Measurements from ENCODE around the gene CHMP2A. TPM values are rescaled to one million over a fixed set of nuclear protein-coding genes. Genes with fewer than 3 reads are reported as not detected.
"Not testable (repeated sequence)": the region's sequence is repeated elsewhere in the genome, so short reads cannot be mapped to it uniquely, and the experiment has no call there.

Gene CHMP2A
- total RNA-seq, 2 experiments from 2014 or later: 96.4 to 108 TPM

DNA sequence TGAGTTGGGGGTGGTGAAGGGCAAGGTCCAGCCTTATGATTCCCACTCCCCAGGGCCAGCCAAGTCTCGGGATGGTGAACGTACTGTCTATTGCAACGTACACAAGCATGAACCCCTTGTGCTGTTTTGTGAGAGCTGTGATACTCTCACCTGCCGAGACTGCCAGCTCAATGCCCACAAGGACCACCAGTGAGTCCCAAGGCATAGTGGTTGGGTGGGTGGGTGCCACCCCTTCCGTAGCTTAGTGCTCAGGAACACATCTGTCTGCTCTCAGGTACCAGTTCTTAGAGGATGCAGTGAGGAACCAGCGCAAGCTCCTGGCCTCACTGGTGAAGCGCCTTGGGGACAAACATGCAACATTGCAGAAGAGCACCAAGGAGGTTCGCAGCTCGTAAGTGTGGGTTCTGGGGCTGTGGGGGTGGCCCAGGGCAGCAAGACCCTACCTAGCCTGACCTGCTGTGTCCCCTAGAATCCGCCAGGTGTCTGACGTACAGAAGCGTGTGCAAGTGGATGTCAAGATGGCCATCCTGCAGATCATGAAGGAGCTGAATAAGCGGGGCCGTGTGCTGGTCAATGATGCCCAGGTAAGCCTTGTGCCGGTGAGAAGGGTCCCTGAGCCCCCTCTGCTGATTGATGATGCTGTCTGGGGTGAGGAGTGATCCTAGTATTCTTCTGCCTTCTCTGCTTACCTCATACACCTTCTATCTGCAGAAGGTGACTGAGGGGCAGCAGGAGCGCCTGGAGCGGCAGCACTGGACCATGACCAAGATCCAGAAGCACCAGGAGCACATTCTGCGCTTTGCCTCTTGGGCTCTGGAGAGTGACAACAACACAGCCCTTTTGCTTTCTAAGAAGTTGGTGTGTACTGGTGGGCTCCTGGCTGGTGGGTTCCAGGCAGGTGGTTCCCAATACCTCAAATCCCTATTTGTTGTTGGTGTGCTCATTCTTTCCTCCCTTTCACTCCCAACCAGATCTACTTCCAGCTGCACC is 7.3 kb downstream of the CHMP2A start:
- Mint-ChIP-seq H3K27ac (peak overlapping the region; percentile 49), H3K27me3 (peaks cover 2% of the 10 kb centered on the region), H3K4me3 (no peak overlapping the region), H3K4me1 (peaks cover 40% of the 10 kb centered on the region), H3K9me3 (ENCODE audit: low read depth) (no peaks in the 10 kb centered on the region), H3K36me3 (peaks cover 60% of the 10 kb centered on the region)
- DNase-seq (no peak), ATAC-seq (no peak)
- CTCF ChIA-PET: interaction anchor here (0.8 to 1.7 kb wide), 2 partner anchors 12 to 28 kb away, joined by 3 to 5 read pairs; partner anchors contain the start of gene ZBTB45

DNA sequence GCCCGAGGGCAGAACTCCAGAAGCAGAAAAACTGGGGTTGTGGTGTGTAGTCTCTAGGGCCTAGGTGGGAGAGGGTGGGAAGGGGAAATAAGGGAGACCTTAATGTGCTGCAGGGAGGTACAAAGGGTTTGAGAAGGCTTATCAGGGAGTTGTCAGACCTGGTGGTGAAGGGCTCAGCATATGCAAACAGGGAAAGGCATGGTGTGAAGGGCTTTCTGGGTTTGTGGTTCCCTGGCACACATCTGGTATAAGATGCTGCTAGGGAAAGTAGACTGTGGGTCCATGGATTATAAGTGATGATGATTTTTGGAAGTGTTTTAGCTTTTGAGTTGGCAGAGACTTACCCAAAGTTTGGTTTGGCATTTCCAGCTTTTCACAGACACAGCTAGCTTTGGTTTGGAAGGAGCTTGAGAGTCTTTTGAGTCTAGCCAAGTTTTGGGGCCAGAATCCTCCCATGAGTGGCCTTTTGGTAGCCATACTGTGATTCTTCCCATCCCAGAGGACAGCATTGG is 8.8 kb downstream of the CHMP2A start:
- H3K27ac Mint-ChIP-seq: peak overlapping the region; percentile 89
- H3K36me3 Mint-ChIP-seq: peaks cover 48% of the 10 kb centered on the region
- H3K9me3 Mint-ChIP-seq (ENCODE audit: low read depth): no peaks in the 10 kb centered on the region
- peaks cover 2% of the 10 kb centered on the region for H3K27me3 Mint-ChIP-seq
- ATAC-seq (no peak), DNase-seq (no peak)
- peaks cover 35% of the 10 kb centered on the region for H3K4me1 Mint-ChIP-seq
- CTCF ChIA-PET: interaction anchor here (0.7 to 3.2 kb wide), 3 partner anchors 9 to 32 kb away, joined by 3 to 36 read pairs (median 12); partner anchors contain the start of genes CHMP2A and ZBTB45
- peak overlapping the region; percentile 96 for H3K4me3 Mint-ChIP-seq

DNA sequence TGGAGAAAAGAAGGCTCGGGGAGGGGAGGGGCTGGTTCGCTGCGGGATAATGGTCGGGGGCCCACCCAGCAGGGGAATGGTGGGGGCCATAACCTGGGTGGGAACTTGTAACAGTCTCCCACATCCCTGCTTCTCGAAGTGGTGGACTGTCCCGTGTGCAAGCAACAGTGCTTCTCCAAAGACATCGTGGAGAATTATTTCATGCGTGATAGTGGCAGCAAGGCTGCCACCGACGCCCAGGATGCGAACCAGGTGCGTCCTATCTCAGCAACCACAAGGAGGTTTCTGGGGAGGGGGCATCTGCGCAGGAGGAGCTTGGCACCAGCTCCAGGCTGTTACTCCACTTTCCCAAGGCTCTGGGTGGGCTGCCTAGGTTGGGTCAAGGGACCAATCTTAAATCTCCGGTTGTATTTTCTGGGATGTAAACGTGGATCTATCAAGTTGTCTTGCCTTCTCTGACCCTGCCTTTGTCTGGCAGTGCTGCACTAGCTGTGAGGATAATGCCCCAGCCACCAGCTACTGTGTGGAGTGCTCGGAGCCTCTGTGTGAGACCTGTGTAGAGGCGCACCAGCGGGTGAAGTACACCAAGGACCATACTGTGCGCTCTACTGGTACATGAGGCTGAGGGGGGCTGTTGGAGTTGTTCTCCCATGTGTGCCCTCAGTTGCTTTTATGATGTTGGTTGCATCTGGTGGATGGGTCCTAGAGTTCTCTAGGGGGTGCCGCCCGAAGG is 9.5 kb downstream of the CHMP2A start:
- H3K27ac Mint-ChIP-seq: peak overlapping the region; percentile 89
- H3K4me3 Mint-ChIP-seq: peak overlapping the region; percentile 96
- H3K4me1 Mint-ChIP-seq: peaks cover 33% of the 10 kb centered on the region
- no peaks in the 10 kb centered on the region for H3K9me3 Mint-ChIP-seq (ENCODE audit: low read depth)
- CTCF ChIA-PET: interaction anchor here (0.7 to 3.2 kb wide), 4 partner anchors 8 to 31 kb away, joined by 3 to 36 read pairs (median 8); partner anchors contain the start of genes CHMP2A and ZBTB45
- DNase-seq: no peak
- no peak for ATAC-seq
- H3K36me3 Mint-ChIP-seq: peaks cover 42% of the 10 kb centered on the region
- peaks cover 2% of the 10 kb centered on the region for H3K27me3 Mint-ChIP-seq

DNA sequence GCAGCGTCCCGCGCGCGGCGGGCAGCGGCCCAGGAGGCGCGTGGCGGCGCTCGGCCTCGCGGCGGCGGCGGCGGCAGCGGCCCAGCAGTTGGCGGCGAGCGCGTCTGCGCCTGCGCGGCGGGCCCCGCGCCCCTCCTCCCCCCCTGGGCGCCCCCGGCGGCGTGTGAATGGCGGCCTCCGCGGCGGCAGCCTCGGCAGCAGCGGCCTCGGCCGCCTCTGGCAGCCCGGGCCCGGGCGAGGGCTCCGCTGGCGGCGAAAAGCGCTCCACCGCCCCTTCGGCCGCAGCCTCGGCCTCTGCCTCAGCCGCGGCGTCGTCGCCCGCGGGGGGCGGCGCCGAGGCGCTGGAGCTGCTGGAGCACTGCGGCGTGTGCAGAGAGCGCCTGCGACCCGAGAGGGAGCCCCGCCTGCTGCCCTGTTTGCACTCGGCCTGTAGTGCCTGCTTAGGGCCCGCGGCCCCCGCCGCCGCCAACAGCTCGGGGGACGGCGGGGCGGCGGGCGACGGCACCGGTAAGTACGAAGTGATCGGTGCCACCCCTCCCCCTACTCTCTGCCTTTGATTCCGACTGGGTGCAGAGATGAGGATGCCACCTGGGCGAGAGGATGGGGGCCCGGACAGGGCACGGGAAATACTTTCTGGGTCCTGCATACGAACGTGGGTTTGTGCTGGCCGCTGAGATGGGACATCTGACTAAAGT is 10.2 kb downstream of the CHMP2A start:
- Mint-ChIP-seq H3K4me3 (peak overlapping the region; percentile 96), H3K27ac (peak overlapping the region; percentile 94), H3K36me3 (peaks cover 38% of the 10 kb centered on the region), H3K27me3 (peaks cover 3% of the 10 kb centered on the region), H3K9me3 (ENCODE audit: low read depth) (no peaks in the 10 kb centered on the region), H3K4me1 (peaks cover 33% of the 10 kb centered on the region)
- ATAC-seq (peak; percentile 46), DNase-seq (peak; percentile 60)
- CTCF ChIA-PET: interaction anchor here (1.0 to 3.2 kb wide), 6 partner anchors 8 to 37 kb away, joined by 3 to 36 read pairs (median 6); partner anchors contain the start of genes CHMP2A and ZBTB45

DNA sequence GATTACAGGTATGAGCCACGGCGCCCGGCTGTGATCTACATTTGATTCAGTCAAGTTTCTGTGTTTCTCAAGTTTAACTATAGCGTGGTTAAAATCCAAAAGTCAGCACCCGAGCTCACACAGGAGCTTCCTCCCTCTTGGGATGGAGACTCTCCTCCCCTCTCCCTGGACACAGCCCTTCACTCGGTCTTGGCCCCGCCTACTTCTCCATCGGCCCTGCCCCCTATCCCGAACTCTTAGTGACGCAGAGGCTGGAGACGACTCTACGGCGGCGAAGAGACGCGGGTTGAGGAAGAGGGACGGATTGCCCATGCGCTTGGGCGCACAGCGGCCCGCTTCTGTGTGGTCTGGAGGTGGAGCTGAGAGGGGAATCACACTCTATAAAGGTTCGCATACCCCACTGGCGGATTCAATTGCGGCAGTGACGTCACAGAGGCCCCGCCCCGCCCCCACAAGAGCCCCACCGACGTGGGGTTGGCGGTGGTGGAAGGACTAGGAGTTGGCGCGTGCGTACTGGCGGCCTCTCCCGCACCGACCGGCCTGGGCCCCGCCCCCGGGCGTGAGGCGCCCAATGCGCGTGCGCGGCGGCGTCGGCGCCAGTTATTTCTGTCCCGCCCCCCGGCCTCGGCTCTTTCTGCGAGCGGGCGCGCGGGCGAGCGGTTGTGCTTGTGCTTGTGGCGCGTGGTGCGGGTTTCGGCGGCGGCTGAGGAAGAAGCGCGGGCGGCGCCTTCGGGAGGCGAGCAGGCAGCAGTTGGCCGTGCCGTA is 10.9 kb downstream of the CHMP2A start, which contains the start of gene TRIM28:
TSS of gene TRIM28 (plus strand) at position 239 of the 765 bp plus-strand sequence. CDS start 694 bp downstream, outside the sequence.
- CTCF ChIA-PET: interaction anchor here (1.0 to 3.2 kb wide), 6 partner anchors 9 to 37 kb away, joined by 3 to 36 read pairs (median 6); partner anchors contain the start of genes CHMP2A and ZBTB45

GRCh38 chr19:58542641-58543372 is 12.1 kb downstream of the CHMP2A start:
- not testable (repeated sequence) for H3K9me3 Mint-ChIP-seq (ENCODE audit: low read depth); ATAC-seq; H3K4me3 Mint-ChIP-seq; DNase-seq; H3K27ac Mint-ChIP-seq
- Mint-ChIP-seq H3K4me1 (peaks cover 38% of the 10 kb centered on the region), H3K27me3 (peaks cover 12% of the 10 kb centered on the region), H3K36me3 (peaks cover 25% of the 10 kb centered on the region)
- CTCF ChIA-PET: interaction anchor here (1.5 to 3.2 kb wide), 3 partner anchors 12 to 29 kb away, joined by 9 to 36 read pairs (median 12); partner anchors contain the start of genes CHMP2A and ZBTB45

More for the DNA sequence above, 10.9 kb downstream of the CHMP2A start, which contains the start of gene TRIM28:
- Mint-ChIP-seq H3K27ac (peak within 1 kb of the TSS; percentile 94), H3K4me1 (peaks cover 33% of the 10 kb centered on the region), H3K9me3 (ENCODE audit: low read depth) (no peaks in the 10 kb centered on the region), H3K36me3 (peaks cover 34% of the 10 kb centered on the region), H3K4me3 (peak within 1 kb of the TSS; percentile 96), H3K27me3 (peaks cover 9% of the 10 kb centered on the region)
- peak; percentile 93 for ATAC-seq
- DNase-seq: peak; percentile 100

- peak overlapping the region; percentile 68 for H3K4me3 Mint-ChIP-seq
Observed at GRCh38 chr19:58539169-58539559, 15.7 kb downstream of the CHMP2A start.

DNA sequence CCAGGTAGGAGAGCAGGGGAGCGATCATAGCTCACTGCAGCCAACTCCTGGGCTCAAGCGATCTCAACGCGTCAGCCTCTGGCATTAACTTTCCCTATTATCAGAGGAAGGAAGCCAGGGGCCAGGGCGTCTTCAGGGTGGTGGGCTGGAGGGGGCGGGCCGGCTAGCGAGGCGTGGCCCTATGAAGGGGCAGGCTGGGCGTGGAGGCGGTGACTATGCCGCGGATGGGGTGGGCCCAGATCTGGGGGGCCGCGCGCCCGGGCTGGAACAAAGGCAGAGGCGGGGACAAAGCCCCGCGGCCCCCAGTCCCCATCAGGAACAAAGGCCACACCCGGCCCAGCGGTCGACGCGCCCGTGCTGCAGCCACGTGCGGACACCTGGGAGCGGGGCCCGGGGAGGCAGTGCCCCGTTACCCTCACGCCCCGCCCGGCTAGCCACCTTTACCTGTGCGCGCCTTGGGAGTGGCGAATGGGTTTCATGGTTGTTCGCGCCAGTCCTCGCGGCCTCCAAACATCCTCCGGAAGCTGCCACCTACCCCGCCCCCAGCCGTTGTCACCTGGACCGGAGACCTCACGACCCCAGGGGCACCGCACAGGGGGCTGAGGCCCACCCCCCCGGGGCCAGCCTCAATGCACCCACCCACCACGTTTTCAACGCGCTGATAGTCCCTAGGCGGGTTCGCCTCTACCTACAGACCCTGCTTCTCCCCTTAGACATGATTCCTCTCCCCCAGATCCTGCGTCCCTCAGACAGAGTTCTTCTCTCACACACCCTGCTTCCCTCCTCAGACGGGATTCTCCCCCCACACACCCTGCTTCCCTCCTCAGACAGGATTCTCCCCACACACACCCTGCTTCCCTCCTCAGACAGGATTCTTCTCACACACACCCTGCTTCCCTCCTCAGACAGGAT is 16.4 kb downstream of the CHMP2A start:
- ATAC-seq (peak; percentile 82), DNase-seq (peak; percentile 68)
- CTCF ChIA-PET: interaction anchor here (1.4 to 1.5 kb wide), 2 partner anchors 19 to 43 kb away, joined by 4 to 8 read pairs; partner anchors contain the start of gene ZBTB45
- Mint-ChIP-seq H3K27me3 (peaks cover 12% of the 10 kb centered on the region), H3K36me3 (no peaks in the 10 kb centered on the region), H3K4me1 (peaks cover 13% of the 10 kb centered on the region), H3K9me3 (ENCODE audit: low read depth) (no peaks in the 10 kb centered on the region), H3K4me3 (peak overlapping the region; percentile 68), H3K27ac (peak overlapping the region; percentile 63)

More at GRCh38 chr19:58539169-58539559, 15.7 kb downstream of the CHMP2A start:
- not testable (repeated sequence) for DNase-seq; H3K27ac Mint-ChIP-seq; ATAC-seq; H3K36me3 Mint-ChIP-seq; H3K9me3 Mint-ChIP-seq (ENCODE audit: low read depth)
- CTCF ChIA-PET: interaction anchor here (1.4 to 1.5 kb wide), 2 partner anchors 20 to 42 kb away, joined by 4 to 8 read pairs; partner anchors contain the start of gene ZBTB45
- Mint-ChIP-seq H3K27me3 (peaks cover 12% of the 10 kb centered on the region), H3K4me1 (peaks cover 18% of the 10 kb centered on the region)

- ATAC-seq (no peak), DNase-seq (no peak)
- Mint-ChIP-seq H3K9me3 (ENCODE audit: low read depth) (no peaks in the 10 kb centered on the region), H3K27me3 (peaks cover 10% of the 10 kb centered on the region), H3K4me1 (peaks cover 12% of the 10 kb centered on the region), H3K36me3 (no peaks in the 10 kb centered on the region), H3K4me3 (no peak overlapping the region), H3K27ac (no peak overlapping the region)
- CTCF ChIA-PET: interaction anchor here (1.5 kb wide), 1 partner anchor 44 kb away, joined by 4 read pairs; no protein-coding TSS in a partner anchor
Observed at GRCh38 chr19:58536852-58537798, 17.8 kb downstream of the CHMP2A start.

Data from activated CD8-positive, alpha-beta memory T cell treated with anti-CD3 and anti-CD28 coated beads, Interleukin-2, amount 10 ng/mL, durations not matched to agents 7 days and 5 days (primary cell).